Measurements from ENCODE around the gene PIK3C2G. TPM values are rescaled to one million over a fixed set of nuclear protein-coding genes. Genes with fewer than 3 reads are reported as not detected.

Gene PIK3C2G, protein sequence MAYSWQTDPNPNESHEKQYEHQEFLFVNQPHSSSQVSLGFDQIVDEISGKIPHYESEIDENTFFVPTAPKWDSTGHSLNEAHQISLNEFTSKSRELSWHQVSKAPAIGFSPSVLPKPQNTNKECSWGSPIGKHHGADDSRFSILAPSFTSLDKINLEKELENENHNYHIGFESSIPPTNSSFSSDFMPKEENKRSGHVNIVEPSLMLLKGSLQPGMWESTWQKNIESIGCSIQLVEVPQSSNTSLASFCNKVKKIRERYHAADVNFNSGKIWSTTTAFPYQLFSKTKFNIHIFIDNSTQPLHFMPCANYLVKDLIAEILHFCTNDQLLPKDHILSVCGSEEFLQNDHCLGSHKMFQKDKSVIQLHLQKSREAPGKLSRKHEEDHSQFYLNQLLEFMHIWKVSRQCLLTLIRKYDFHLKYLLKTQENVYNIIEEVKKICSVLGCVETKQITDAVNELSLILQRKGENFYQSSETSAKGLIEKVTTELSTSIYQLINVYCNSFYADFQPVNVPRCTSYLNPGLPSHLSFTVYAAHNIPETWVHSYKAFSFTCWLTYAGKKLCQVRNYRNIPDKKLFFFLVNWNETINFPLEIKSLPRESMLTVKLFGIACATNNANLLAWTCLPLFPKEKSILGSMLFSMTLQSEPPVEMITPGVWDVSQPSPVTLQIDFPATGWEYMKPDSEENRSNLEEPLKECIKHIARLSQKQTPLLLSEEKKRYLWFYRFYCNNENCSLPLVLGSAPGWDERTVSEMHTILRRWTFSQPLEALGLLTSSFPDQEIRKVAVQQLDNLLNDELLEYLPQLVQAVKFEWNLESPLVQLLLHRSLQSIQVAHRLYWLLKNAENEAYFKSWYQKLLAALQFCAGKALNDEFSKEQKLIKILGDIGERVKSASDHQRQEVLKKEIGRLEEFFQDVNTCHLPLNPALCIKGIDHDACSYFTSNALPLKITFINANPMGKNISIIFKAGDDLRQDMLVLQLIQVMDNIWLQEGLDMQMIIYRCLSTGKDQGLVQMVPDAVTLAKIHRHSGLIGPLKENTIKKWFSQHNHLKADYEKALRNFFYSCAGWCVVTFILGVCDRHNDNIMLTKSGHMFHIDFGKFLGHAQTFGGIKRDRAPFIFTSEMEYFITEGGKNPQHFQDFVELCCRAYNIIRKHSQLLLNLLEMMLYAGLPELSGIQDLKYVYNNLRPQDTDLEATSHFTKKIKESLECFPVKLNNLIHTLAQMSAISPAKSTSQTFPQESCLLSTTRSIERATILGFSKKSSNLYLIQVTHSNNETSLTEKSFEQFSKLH (N-terminal part only)
- not detected in 3 replicates for total RNA-seq
- long read RNA-seq: 0 reads

DNA sequence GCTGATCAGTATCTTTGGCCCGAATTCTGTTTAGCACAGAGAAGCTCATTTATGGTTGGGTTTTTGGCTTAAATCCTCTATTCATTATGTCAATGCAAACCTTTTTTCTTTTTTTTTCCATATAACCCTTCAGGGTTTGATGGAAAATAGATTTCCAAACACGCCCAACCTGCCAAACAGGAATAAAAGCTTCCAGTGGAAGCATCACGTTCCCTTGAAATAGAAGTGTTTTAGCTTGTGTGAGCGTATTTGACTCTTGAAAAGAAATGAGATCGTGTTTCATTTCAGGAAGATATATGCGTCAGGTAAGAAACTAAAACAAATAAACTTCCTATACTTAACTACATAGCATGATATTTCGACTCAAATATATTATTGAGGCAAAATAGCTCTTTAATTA is at the start of gene PIK3C2G:
PIK3C2G (plus strand) TSS at position 246 of the 400 bp plus-strand sequence. CDS start 20,564 bp downstream, outside the sequence.
- no peak within 1 kb of the TSS for H3K27ac Mint-ChIP-seq (ENCODE audit: unreplicated experiment)

DNA sequence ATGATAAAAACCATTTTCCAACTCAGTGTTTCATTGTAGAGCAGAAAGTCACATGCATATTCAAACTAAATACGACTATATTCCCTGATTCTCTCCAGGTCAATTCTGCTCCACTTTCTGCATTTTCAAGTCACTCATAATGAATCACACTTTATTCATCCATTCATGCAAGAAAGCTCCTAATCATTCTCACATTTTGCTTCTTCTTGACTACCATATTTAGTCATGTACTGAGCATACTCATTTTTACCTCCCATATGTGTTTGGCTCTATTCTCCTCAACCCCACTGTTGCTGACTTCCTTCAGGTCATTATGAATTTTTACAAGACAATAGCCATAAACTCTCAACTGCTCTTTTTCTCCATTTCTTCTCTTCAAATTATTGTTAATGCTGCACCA is 43.4 kb upstream of the PIK3C2G start:
- Mint-ChIP-seq H3K27ac (ENCODE audit: unreplicated experiment) (no peak overlapping the region), H3K4me3 (ENCODE audit: unreplicated experiment) (no peak overlapping the region), H3K4me1 (ENCODE audit: low read depth) (no peaks in the 10 kb centered on the region), H3K36me3 (ENCODE audit: low read depth) (no peaks in the 10 kb centered on the region), H3K27me3 (ENCODE audit: low read depth) (no peaks in the 10 kb centered on the region), H3K9me3 (ENCODE audit: low read depth) (peaks cover 5% of the 10 kb centered on the region)
- DNase-seq (ENCODE audit: low spot score): no peak
- TF ChIP-seq, protein P1, sequence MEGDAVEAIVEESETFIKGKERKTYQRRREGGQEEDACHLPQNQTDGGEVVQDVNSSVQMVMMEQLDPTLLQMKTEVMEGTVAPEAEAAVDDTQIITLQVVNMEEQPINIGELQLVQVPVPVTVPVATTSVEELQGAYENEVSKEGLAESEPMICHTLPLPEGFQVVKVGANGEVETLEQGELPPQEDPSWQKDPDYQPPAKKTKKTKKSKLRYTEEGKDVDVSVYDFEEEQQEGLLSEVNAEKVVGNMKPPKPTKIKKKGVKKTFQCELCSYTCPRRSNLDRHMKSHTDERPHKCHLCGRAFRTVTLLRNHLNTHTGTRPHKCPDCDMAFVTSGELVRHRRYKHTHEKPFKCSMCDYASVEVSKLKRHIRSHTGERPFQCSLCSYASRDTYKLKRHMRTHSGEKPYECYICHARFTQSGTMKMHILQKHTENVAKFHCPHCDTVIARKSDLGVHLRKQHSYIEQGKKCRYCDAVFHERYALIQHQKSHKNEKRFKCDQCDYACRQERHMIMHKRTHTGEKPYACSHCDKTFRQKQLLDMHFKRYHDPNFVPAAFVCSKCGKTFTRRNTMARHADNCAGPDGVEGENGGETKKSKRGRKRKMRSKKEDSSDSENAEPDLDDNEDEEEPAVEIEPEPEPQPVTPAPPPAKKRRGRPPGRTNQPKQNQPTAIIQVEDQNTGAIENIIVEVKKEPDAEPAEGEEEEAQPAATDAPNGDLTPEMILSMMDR (IDR thresholded peaks at IDR 0.05): no peak

More for the DNA sequence above, at the start of gene PIK3C2G:
- DNase-seq (ENCODE audit: low spot score): no peak
- Mint-ChIP-seq H3K36me3 (ENCODE audit: low read depth) (no peaks in the 10 kb centered on the region), H3K27me3 (ENCODE audit: low read depth) (no peaks in the 10 kb centered on the region), H3K4me1 (ENCODE audit: low read depth) (peaks cover 3% of the 10 kb centered on the region), H3K9me3 (ENCODE audit: low read depth) (no peaks in the 10 kb centered on the region), H3K4me3 (ENCODE audit: unreplicated experiment) (no peak within 1 kb of the TSS)
- TF ChIP-seq, protein P1 (IDR thresholded peaks at IDR 0.05): no peak

DNA sequence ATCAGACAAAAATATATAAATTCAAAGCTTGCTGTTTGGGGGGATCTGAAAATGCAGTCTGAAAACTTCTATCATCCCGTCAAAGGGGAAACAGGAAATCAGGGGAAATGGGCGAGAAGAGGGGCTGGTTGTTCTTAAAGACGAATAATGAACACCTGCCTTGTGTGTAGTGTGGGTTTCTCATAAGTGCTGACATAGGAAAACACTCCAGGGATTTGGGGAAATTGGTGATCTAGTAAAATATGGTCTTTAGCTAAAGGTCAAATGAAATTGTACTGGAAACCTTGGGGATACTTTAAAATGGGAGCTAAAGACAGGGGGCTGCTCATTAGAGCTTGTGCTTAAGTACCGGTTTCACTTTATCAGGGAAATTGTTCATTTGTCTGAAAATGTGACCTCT is 39.6 kb upstream of the PIK3C2G start:
- H3K36me3 Mint-ChIP-seq (ENCODE audit: low read depth): no peaks in the 10 kb centered on the region
- no peak overlapping the region for H3K27ac Mint-ChIP-seq (ENCODE audit: unreplicated experiment)
- no peak overlapping the region for H3K4me3 Mint-ChIP-seq (ENCODE audit: unreplicated experiment)
- no peak for DNase-seq (ENCODE audit: low spot score)
- H3K9me3 Mint-ChIP-seq (ENCODE audit: low read depth): no peaks in the 10 kb centered on the region
- H3K27me3 Mint-ChIP-seq (ENCODE audit: low read depth): no peaks in the 10 kb centered on the region
- TF ChIP-seq, protein P1 (IDR thresholded peaks at IDR 0.05): no peak
- H3K4me1 Mint-ChIP-seq (ENCODE audit: low read depth): no peaks in the 10 kb centered on the region

DNA sequence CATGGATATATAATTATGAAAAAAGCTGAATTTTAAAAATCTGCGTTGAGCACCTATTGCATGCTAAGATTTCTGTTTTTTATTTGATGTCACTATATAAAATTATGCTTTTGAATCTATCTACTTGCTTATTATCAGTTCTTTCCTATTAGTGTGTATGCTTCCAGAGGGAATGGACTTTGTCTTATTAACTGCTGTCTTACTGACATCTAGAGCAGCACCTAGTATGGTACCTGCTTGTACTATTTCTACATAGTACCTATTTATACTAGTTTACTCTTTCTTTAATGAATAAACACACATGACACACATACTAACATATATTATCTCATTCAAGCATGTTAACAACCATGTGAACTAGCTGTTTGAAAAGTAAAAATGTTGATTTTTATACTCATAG is 38.6 kb upstream of the PIK3C2G start:
- DNase-seq (ENCODE audit: low spot score): no peak
- Mint-ChIP-seq H3K4me1 (ENCODE audit: low read depth) (no peaks in the 10 kb centered on the region), H3K4me3 (ENCODE audit: unreplicated experiment) (no peak overlapping the region), H3K27me3 (ENCODE audit: low read depth) (no peaks in the 10 kb centered on the region), H3K27ac (ENCODE audit: unreplicated experiment) (no peak overlapping the region), H3K36me3 (ENCODE audit: low read depth) (no peaks in the 10 kb centered on the region), H3K9me3 (ENCODE audit: low read depth) (no peaks in the 10 kb centered on the region)
- TF ChIP-seq, protein P1 (IDR thresholded peaks at IDR 0.05): no peak
